ENCODE results near the gene KCNQ2. TPM values are rescaled to one million over a fixed set of nuclear protein-coding genes. Genes with fewer than 3 reads are reported as not detected.

KCNQ2 gene
- total RNA-seq, 1 donor from 2014 or later, result 11.5 TPM

GRCh38 chr20:63363013-63363957, 109.2 kb downstream of the KCNQ2 start:
- Histone ChIP-seq H3K9me3 (ENCODE audit: insufficient read depth, low read depth, low read length) (no peaks in the 10 kb centered on the region), H3K79me2 (ENCODE audit: insufficient read depth, low read length) (no peaks in the 10 kb centered on the region), H3K36me3 (ENCODE audit: insufficient read depth, low read length) (no peaks in the 10 kb centered on the region), H4K20me1 (ENCODE audit: insufficient read depth, low read length) (no peaks in the 10 kb centered on the region), H3K4me3 (ENCODE audit: insufficient read depth, low read depth, low read length) (no peak overlapping the region), H3K4me2 (ENCODE audit: low read length) (no peak overlapping the region), H3K4me1 (ENCODE audit: insufficient read depth, low read length) (no peaks in the 10 kb centered on the region), H3K27me3 (ENCODE audit: insufficient read depth, low read length) (peaks cover 8% of the 10 kb centered on the region), H3K9ac (ENCODE audit: low read length) (no peak overlapping the region), H3K27ac (ENCODE audit: low read depth, low read length) (no peak overlapping the region), H2AFZ (ENCODE audit: low read depth, low read length) (no peak overlapping the region)
- H3K27me3 Mint-ChIP-seq (ENCODE audit: low read depth, unreplicated experiment), result peaks cover 39% of the 10 kb centered on the region
- no peak for DNase-seq (ENCODE audit: low read depth)
- TF ChIP-seq EZH2 (IDR thresholded peaks at IDR 0.05; ENCODE audit: insufficient read depth, low read length), result no peak
- TF ChIP-seq, protein P1, sequence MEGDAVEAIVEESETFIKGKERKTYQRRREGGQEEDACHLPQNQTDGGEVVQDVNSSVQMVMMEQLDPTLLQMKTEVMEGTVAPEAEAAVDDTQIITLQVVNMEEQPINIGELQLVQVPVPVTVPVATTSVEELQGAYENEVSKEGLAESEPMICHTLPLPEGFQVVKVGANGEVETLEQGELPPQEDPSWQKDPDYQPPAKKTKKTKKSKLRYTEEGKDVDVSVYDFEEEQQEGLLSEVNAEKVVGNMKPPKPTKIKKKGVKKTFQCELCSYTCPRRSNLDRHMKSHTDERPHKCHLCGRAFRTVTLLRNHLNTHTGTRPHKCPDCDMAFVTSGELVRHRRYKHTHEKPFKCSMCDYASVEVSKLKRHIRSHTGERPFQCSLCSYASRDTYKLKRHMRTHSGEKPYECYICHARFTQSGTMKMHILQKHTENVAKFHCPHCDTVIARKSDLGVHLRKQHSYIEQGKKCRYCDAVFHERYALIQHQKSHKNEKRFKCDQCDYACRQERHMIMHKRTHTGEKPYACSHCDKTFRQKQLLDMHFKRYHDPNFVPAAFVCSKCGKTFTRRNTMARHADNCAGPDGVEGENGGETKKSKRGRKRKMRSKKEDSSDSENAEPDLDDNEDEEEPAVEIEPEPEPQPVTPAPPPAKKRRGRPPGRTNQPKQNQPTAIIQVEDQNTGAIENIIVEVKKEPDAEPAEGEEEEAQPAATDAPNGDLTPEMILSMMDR (IDR thresholded peaks at IDR 0.05; ENCODE audit: insufficient read depth, low read depth, low read length), result no peak
- H3K36me3 Mint-ChIP-seq (ENCODE audit: low read depth, unreplicated experiment), result no peaks in the 10 kb centered on the region
- no peaks in the 10 kb centered on the region for H3K9me3 Mint-ChIP-seq (ENCODE audit: unreplicated experiment)
- H3K4me3 Mint-ChIP-seq (ENCODE audit: unreplicated experiment), result no peak overlapping the region
- no peak for FAIRE-seq
- H3K27ac Mint-ChIP-seq (ENCODE audit: unreplicated experiment), result no peak overlapping the region
- H3K4me1 Mint-ChIP-seq (ENCODE audit: low read depth, unreplicated experiment), result no peaks in the 10 kb centered on the region

DNA sequence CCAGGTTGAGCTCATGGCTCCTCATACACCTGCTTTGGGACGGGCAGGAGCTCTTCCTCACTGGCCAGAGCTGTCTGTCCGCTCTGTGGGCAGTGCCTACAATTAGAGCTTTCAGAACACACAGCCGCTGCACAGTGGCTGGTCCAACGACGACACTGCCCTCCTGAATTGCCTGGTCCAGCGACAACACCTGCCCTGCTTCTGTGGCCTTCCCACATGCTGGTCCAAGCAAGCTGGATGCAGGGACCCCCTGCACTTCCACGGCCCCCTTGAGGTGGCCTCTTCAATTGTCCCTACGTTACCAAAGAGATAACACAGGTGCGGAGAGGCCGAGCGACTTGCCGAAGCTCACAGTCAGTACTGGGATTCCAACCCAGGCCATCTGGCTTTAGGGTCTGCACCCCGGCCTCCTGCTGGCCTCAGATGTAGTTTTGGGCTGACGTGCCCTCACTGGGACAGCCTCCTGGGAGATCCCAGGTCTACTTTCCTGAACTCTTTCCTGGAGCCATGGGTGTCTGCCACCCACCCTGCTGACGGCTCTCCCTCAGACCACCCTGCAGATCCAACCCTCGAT, 109.9 kb downstream of the KCNQ2 start:
- H3K4me3 Mint-ChIP-seq (ENCODE audit: unreplicated experiment), result no peak overlapping the region
- H2AFZ ChIP-seq (ENCODE audit: low read depth, low read length), result no peak overlapping the region

More for the DNA sequence above, 109.9 kb downstream of the KCNQ2 start:
- Mint-ChIP-seq H3K27ac (ENCODE audit: unreplicated experiment) (no peak overlapping the region), H3K4me1 (ENCODE audit: low read depth, unreplicated experiment) (no peaks in the 10 kb centered on the region), H3K27me3 (ENCODE audit: low read depth, unreplicated experiment) (peaks cover 37% of the 10 kb centered on the region), H3K36me3 (ENCODE audit: low read depth, unreplicated experiment) (no peaks in the 10 kb centered on the region), H3K9me3 (ENCODE audit: unreplicated experiment) (no peaks in the 10 kb centered on the region)
- no peak for TF ChIP-seq EZH2 (IDR thresholded peaks at IDR 0.05; ENCODE audit: insufficient read depth, low read length)
- TF ChIP-seq, protein P1 (IDR thresholded peaks at IDR 0.05; ENCODE audit: insufficient read depth, low read depth, low read length), result no peak
- Histone ChIP-seq H3K27ac (ENCODE audit: low read depth, low read length) (no peak overlapping the region), H3K4me1 (ENCODE audit: insufficient read depth, low read length) (no peaks in the 10 kb centered on the region), H3K4me3 (ENCODE audit: insufficient read depth, low read depth, low read length) (no peak overlapping the region), H3K4me2 (ENCODE audit: low read length) (no peak overlapping the region), H3K79me2 (ENCODE audit: insufficient read depth, low read length) (no peaks in the 10 kb centered on the region), H3K27me3 (ENCODE audit: insufficient read depth, low read length) (peaks cover 8% of the 10 kb centered on the region), H4K20me1 (ENCODE audit: insufficient read depth, low read length) (no peaks in the 10 kb centered on the region), H3K36me3 (ENCODE audit: insufficient read depth, low read length) (no peaks in the 10 kb centered on the region), H3K9ac (ENCODE audit: low read length) (no peak overlapping the region), H3K9me3 (ENCODE audit: insufficient read depth, low read depth, low read length) (no peaks in the 10 kb centered on the region)
- FAIRE-seq (no peak), DNase-seq (ENCODE audit: low read depth) (no peak)
